ENCODE results near the gene AHSG.
A peak's percentile ranks its signal among the peaks of the same experiment; 100 is the strongest.

The AHSG gene

DNA sequence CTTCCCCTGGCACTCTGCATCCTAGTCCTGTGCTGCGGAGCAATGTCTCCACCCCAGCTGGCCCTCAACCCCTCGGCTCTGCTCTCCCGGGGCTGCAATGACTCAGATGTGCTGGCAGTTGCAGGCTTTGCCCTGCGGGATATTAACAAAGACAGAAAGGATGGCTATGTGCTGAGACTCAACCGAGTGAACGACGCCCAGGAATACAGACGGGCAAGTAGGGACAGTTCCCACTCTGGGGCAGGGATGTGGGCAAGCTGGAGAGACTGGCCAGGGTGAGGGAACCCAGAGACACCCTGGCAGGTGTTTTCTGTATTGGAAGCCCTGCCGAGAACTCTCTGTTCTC, 27.6 kb downstream of the AHSG start:
- DNase-seq (ENCODE audit: low read depth, low spot score), result peak; percentile 9

DNA sequence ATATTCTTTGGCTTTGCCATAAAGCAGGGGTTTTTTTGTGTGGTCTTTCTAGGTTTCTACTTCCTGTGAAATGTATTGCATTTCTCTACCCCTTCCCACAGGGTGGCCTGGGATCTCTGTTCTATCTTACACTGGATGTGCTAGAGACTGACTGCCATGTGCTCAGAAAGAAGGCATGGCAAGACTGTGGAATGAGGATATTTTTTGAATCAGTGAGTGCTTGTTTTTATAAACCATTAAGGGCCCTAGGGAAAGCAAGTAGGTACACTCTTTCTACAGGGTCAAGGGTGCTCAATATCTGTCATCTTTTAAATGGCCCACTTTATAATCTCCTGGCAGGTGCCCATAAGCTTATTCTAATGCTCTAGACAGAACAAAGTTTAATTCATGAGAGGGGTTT, 28.1 kb downstream of the AHSG start:
- DNase-seq (ENCODE audit: low read depth, low spot score), result no peak

DNA sequence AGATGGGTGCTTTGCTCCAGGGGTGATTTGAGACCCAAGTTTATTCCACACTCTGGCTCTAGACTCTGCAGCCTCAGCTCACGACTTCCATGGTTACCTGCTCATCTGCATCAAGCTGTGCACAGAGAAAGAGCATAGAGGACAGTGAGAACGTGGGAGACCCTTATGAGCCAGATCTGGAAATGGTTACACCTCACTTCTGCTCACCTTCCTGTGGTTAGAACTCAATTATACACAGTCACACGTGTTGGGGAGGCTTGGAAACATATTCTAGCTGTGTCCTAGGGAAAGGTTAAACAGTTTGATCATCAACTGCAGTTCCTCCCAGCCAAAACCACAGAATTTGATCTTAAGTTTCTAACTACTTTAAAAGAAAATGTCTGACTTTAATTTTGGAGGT, 29.2 kb downstream of the AHSG start:
- DNase-seq (ENCODE audit: low read depth, low spot score), result no peak

DNA sequence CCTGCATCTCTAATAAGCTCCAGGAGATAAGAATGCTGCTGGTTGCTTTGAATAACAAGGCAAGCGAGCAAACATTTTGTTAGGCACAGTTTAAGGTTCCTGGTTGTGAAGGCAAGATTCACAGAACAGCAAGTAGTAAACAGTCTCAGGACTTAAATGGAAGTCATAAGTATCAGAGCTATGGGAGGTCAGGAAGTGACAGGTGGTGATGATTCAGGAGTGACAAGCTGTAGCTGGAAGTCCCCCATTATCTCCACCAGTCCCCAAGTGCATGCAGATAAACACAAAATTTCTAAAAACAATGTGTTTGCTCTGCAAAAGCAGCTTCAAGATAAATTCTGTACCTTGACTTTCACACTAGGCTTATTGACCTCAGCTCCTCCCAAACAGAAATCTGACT, 30.6 kb downstream of the AHSG start:
- no peak for DNase-seq (ENCODE audit: low read depth, low spot score)

DNA sequence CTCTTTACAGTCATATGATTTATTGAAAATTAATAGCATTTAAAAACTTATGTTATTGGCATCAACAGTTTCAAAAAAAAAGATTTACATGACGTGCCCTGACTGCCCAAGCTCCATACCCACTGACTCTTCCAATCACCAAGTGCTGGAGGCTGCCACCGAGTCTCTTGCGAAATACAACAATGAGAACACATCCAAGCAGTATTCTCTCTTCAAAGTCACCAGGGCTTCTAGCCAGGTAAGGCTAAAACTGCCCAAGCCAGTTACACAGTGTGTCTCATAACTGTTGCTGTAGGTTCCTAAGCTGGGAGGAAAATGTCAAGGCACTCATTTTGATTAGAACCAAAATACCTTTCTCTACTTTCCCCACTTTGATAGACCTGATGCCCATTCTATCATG, 31.8 kb downstream of the AHSG start:
- DNase-seq (ENCODE audit: low read depth, low spot score), result no peak

DNA sequence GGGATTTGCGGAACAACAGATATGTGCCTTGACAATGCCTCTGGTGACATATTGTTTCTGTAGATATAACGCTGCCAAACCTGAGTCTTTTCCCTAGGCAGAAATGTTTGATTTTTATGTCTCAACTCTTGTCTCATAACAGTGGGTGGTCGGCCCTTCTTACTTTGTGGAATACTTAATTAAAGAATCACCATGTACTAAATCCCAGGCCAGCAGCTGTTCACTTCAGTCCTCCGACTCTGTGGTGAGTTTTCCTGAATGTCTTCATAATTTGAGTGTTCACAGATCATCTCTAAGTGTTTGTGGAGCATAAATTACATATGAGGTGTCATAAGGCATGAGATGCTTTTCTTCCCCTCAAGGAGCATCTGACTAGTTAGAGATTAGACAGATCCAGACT, 33.2 kb downstream of the AHSG start:
- no peak for DNase-seq (ENCODE audit: low read depth, low spot score)

DNA sequence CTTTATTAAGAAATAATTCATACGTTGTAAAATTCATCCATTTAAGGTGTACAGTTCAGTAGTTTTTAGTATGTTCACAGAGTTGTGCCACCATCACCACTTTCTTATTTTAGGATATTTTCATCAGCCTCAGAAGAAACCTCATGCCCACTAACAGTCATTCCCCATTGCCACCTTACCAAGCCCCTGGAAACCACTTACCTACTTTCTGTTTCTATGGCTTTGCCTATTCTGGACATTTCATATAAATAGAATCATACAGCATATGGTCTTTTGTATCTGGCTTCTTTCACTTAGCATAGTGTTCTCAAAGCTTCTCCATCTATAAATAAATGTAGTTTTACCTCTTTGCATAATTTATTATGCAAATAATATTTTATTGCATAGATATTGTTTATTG, 34.0 kb downstream of the AHSG start:
- DNase-seq (ENCODE audit: low read depth, low spot score), result no peak

DNA sequence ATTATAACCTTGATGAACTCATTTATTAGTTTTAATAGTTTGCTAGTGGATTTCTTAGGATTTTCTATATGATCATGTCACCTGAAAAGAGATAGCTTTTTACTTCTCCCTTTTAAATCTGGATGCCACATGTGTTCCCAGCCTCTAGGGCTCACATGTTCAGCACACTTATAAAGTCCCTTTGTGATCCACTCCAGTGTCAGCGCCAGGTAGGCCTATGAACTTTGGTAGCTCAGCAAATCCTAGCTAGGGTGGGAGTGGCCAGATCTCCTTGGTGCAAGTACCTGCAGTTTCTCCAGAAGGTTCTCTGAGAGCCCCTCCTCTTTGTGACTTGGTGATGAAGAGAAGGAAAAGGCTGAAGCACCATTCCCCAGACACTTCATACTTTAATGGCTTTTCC, 36.0 kb downstream of the AHSG start:
- no peak for DNase-seq (ENCODE audit: low read depth, low spot score)

DNA sequence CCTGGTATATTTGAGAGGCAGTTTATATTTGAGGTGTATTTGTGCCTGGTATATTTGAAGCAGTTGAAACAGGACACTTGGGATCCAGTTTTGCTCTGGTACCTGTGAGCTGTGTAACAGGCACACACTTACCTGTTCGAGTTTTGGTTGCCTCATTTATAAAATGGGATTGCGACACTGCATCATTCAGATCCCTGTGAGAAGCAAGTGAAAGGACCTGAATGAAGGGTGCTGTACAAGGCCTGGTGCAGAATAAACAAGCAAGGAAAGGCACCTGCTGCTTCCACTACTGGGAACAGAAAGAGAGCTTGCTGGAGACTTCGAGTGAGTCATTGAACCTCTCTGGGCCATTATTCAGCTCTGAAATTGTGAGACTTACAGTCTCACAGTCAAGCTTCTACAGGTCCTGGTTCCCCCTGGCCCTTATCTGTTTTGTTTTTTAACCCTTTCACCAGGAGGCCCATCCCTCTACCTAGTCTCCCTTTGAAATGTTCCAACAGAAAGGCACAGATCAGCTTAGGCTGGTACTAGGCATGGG, 38.9 kb downstream of the AHSG start:
- DNase-seq (ENCODE audit: low read depth, low spot score), result no peak

DNA sequence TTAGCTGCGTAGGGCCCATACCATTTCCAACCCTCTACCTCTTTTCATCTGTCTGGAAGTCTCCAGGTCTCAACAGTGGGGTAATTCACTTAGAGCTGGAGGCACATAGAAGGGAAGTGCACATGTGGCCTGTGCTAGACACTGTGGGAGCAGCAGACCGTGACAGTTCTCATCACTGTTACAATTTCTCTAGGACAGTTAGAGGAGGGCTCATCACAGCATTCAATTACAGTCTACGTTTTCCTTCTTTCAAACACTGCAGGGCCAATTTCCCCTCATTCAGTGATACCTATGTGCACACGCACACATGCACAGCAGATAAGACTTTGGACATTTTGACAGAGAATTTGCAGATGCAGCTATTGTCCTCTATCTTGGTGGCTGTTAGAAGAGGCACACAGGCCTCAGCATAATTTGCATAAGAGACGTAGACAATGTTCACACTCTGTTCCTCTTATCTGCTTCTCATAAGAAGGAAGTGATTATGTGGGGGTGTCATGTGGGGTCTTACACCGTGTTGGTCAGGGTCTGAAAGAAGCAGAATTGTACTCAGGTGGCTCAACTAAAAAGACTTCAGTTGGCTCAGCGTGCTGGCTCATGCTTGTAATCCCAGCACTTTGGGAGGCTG, 40.3 kb downstream of the AHSG start:
- DNase-seq (ENCODE audit: low read depth, low spot score), result no peak

DNA sequence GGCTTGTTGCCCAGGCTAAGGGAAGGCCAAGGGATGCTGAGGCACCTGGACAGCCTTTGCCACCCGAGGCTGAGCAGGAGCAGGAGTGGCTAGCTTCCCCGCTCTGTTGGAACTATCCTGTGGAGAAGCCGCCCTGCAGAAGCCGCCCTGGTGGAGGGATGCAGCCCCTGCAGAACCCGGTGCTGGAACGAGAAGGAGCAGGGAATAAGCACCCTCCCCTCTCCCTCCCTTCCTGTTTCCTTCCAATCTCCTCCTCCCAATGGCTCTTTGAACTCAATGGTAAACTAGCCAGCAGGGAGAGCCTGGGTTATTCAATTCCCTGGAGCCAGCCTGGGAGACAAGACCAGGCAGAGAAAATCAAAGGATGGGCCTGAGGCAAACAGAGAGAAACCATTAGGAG, 41.1 kb downstream of the AHSG start:
- DNase-seq (ENCODE audit: low read depth, low spot score), result no peak

DNA sequence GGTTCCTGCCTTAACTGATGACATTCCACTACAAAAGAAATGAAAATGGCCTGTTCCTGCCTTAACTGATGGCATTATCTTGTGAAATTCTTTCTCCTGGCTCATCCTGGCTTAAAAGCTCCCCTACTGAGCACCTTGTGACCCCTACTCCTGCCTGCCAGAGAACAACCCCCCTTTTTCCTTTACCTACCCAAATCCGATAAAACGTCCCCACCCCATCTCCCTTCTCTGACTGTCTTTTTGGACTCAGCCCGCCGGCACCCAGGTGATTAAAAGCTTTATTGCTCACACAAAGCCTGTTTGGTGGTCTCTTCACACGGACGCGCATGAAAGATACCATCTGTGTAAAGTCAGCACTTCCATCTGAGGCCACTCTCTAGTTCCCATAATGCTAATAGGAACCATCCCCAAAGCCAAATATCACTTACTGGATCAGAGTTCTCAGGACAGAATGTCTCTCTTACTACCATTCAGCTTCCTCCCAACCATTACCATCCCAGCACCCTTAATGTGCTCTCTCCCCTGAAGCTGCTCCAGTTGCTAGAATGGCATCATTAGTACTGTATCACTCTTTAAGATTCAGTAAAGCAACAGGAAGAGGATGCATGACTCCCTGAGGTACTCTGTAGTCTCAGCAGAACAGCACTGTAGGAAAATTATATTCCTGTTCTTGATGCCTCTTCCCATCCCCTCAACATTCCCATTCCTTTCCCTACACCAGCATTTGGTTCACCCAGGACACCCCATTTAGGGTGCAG, 50.7 kb downstream of the AHSG start:
- DNase-seq (ENCODE audit: low read depth, low spot score), result no peak

DNA sequence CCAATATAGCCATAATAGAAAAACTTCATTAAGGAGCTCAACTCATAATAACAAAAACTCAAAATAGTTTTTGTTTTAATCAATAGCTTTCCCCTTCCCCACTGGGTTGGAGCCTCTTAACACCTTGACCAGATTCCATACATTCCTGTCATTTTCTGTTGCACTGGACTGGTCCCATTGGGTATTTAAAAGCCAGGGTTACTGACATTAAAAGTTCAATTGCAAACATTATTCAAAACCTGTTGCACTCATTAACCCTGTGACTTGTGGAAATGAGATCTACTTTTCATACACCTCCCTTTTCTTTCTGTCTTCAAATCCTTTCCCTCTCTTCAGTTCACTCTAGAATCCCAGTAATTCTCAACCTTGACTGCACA, 51.2 kb downstream of the AHSG start:
- DNase-seq (ENCODE audit: low read depth, low spot score), result no peak

DNA sequence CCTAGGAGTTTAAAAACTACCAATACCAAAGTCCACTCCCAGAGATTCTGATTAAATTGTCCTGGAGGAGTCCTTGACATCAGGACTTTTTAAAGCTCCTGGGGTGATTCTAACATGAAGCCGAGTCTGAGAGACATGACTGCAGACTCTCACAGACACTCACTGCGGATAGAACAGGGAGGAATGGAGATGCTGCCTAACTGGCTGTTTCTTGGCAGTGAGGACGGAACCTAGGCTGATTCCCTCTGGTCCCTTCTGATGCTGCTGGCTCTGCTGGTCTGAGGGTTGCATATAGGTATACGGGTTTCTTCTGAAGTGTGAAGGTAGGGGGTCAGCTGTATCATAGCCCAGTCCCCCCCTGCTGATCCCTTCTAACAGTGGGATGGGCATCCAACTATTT, 51.6 kb downstream of the AHSG start:
- DNase-seq (ENCODE audit: low read depth, low spot score), result no peak

DNA sequence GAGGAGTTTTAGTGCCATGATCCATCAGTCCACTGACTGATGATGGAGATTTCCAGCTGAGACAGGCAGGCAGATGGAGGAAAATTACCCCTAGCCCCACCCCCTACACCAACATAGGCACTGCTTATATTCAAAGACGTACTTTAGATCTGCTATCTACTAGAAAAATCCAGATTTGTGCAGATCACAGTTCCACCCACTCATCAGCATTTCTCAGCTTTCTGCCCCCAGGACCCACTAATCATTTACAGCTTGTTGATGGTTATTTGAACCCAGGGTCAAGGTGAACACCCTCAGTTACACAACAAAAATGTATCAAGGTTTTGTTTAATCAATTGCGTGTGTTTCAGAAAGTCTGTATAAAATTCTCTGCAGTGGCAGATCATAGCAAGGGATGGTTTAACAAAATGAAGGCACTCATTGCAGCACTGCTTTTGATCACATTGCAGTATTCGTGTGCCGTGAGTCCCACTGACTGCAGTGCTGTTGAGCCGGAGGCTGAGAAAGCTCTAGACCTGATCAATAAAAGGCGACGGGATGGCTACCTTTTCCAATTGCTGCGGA, 52.8 kb downstream of the AHSG start, which contains the start of gene HRG:
Gene HRG (plus strand): TSS at position 390 of the 564 bp plus-strand sequence. CDS start 18 bp downstream, at position 408.
- no peak for DNase-seq (ENCODE audit: low read depth, low spot score)

DNA sequence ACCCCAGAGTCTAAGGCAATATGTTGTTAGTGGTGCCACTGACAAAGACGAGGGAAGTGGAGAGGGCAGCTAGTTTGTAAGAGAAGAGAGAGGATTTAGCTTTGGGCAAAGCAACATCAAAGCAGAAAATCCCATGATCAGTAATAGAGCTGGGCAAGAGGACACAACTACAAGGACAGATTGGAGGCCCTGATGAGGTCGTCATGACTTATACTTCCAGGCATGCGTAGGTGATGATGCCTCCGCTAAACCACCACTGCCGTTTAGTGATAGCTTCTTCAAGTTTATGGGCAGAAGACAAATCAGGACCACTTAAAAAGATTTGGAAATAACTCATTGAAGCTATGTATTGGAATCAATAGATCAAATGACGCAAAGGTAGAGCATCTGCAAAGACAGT, 55.6 kb downstream of the AHSG start:
- no peak for DNase-seq (ENCODE audit: low read depth, low spot score)

DNA sequence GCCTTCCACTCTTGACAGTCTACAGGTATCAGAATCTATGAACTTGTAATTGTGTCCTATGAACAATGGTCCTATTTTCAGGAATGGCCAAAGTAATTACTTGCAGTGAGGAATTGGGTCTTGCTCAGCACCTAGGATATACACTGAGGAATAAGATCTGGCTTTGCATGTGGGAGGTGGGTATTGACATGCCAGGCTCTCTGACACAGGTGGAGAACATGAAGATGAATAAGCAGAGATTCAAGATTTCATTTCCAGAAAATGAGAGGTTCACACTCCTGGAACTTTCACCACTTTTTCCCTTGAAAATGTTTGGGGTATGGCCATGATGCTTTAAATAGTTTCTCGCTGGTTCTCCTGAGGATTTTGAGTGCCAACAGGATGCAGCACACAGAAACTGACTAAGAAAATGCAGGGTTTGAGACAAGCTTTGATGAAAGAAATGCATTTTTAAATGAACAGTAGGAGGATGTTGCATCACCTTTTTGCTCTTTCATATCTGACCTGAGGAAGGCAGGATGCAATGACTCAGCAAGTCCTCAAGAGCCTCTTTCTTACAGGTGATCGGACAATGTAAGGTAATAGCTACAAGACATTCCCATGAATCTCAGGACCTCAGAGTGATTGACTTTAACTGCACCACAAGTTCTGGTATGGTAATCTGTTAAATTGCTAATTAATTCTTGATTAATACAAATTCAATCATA, 56.7 kb downstream of the AHSG start:
- DNase-seq (ENCODE audit: low read depth, low spot score), result no peak

DNA sequence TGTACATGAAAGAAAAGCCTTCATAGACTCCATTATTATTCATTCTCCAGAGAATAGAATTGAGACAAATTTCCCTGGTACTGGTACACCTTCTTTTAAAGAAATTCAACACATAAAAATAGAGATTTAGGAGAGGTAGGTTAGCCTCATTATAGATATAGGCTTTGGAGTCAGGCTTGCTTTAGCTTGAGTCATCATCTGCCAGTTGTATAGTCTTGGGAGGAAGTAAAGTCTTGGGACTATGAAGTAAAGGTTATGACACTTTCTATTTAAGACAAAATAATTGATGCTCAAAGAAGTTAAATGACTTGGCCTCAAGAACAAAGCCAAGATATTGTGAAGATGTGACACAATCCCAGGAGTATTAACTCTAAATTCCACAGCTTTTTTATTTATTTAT, 57.3 kb downstream of the AHSG start:
- no peak for DNase-seq (ENCODE audit: low read depth, low spot score)
